WTC11 (cell line): ENCODE measurements around the gene ZSCAN29.

Experiments
- CREM ChIP-seq: sonication (generic); formaldehyde crosslinking; IDR thresholded peaks from 2 replicates; pipeline ENCODE4 v1.8.1; 2022; ENCODE audit warnings: mild to moderate bottlenecking, missing genetic modification reagents, moderate library complexity
- CTCF ChIP-seq: fragments of 200-600 bp; IDR thresholded peaks from 2 replicates; pipeline ENCODE4 v1.8.0; 2022; ENCODE audit warnings: antibody characterized with exemption
- E2F5 ChIP-seq: sonication (generic); formaldehyde crosslinking; IDR thresholded peaks from 2 replicates; pipeline ENCODE4 v1.8.1; 2022; ENCODE audit warnings: mild to moderate bottlenecking, moderate library complexity, missing genetic modification reagents
- JUN ChIP-seq: sonication (generic); formaldehyde crosslinking; IDR thresholded peaks from 2 replicates; pipeline ENCODE4 v1.8.0; 2023; ENCODE audit warnings: mild to moderate bottlenecking, missing genetic modification reagents
- MAX ChIP-seq: sonication (generic); formaldehyde crosslinking; IDR thresholded peaks from 2 replicates; pipeline ENCODE4 v1.8.0; 2022; ENCODE audit warnings: mild to moderate bottlenecking, missing genetic modification reagents
- MLX ChIP-seq: sonication (generic); formaldehyde crosslinking; IDR thresholded peaks from 2 replicates; pipeline ENCODE4 v1.8.1; 2023; ENCODE audit warnings: mild to moderate bottlenecking, missing genetic modification reagents, moderate library complexity
- NR3C1 ChIP-seq: sonication (generic); formaldehyde crosslinking; conservative IDR thresholded peaks from 2 replicates; pipeline ENCODE4 v1.8.1; 2023; ENCODE audit warnings: low read depth, mild to moderate bottlenecking, missing genetic modification reagents
- PRRX2 ChIP-seq: fragments of 250-450 bp; sonication (Bioruptor Pico); IDR thresholded peaks from 2 replicates; pipeline ENCODE4 v1.8.0; 2021; ENCODE audit warnings: mild to moderate bottlenecking
- SP1 ChIP-seq: sonication (generic); formaldehyde crosslinking; conservative IDR thresholded peaks from 2 replicates; pipeline ENCODE4 v1.8.1; 2022; ENCODE audit warnings: missing genetic modification reagents
- TEAD4 ChIP-seq: sonication (generic); formaldehyde crosslinking; IDR thresholded peaks from 2 replicates; pipeline ENCODE4 v1.8.0; 2022; ENCODE audit warnings: mild to moderate bottlenecking, missing genetic modification reagents
- ZBTB21 ChIP-seq: sonication (generic); formaldehyde crosslinking; IDR thresholded peaks from 2 replicates; pipeline ENCODE4 v1.8.1; 2023; ENCODE audit warnings: mild to moderate bottlenecking, missing genetic modification reagents, borderline replicate concordance

GRCh38 chr15:43382310-43382709 is 11.5 kb upstream of the ZSCAN29 start:
- TF ChIP-seq MAX (CRISPR knock-in tag) (no peak), TEAD4 (CRISPR knock-in tag) (no peak), SP1 (no peak), CTCF (no peak), JUN (CRISPR knock-in tag) (no peak), PRRX2 (CRISPR knock-in tag) (no peak), NR3C1 (CRISPR knock-in tag) (no peak), E2F5 (CRISPR knock-in tag) (no peak), ZBTB21 (CRISPR knock-in tag) (no peak), MLX (CRISPR knock-in tag) (no peak), CREM (no peak)
